Natural killer cell (primary cell): ENCODE results near the gene MYO5C. TPM values are rescaled to one million over a fixed set of nuclear protein-coding genes. Genes with fewer than 3 reads are reported as not detected.

Source experiments
- ATAC-seq, 3 donors: fragments of 150-1000 bp in 2 of 3; fragments of 200-7000 bp in 1 of 3; cut with Tn5 transposase; 1 replicate in 1 of 3; 2 replicates in 2 of 3; pipeline ENCODE4 v1.10.0; 2021; ENCODE audit warnings: mild to moderate bottlenecking in 2 of 3, moderate library complexity in 2 of 3
- DNase-seq, 2 donors: peaks; one replicate each; pipeline versions ENCODE4 v3.0.0 to v3.0.0-alpha.2; 2013 to 2021; ENCODE audit warnings: mixed read lengths in 1 of 2
- H3K27ac ChIP-seq: one replicate; pipeline ENCODE4 v1.5.1; 2013; ENCODE audit warnings: mild to moderate bottlenecking, low read length
- H3K27me3 ChIP-seq: one replicate; pipeline ENCODE4 v1.6.1; 2013; ENCODE audit warnings: low read length; ENCODE audit not compliant: control insufficient read depth, insufficient read depth
- H3K36me3 ChIP-seq: one replicate; pipeline ENCODE4 v1.6.1; 2013; ENCODE audit warnings: low read length; ENCODE audit not compliant: control insufficient read depth, insufficient read depth
- H3K4me1 ChIP-seq: one replicate; pipeline ENCODE4 v1.6.1; 2013; ENCODE audit warnings: low read length; ENCODE audit not compliant: control insufficient read depth, insufficient read depth
- H3K4me3 ChIP-seq: one replicate; pipeline ENCODE4 v1.5.1; 2013; ENCODE audit warnings: low read length
- H3K9me3 ChIP-seq: one replicate; pipeline ENCODE4 v1.6.1; 2013; ENCODE audit warnings: low read length; ENCODE audit not compliant: control insufficient read depth, insufficient read depth
- H3K27ac Mint-ChIP-seq, 2 donors: one replicate each; pipeline ENCODE4 v1.8.0; 2022; ENCODE audit warnings: mild to moderate bottlenecking in 2 of 2, mixed read lengths in 2 of 2, moderate library complexity in 1 of 2
- H3K27me3 Mint-ChIP-seq, 2 donors: one replicate each; pipeline ENCODE4 v1.8.0; 2022; ENCODE audit warnings: low read depth in 2 of 2, mixed read lengths in 2 of 2
- H3K36me3 Mint-ChIP-seq: one replicate; pipeline ENCODE4 v1.8.0; 2022; ENCODE audit warnings: mixed read lengths
- H3K4me1 Mint-ChIP-seq, 2 donors: one replicate each; pipeline ENCODE4 v1.8.0; 2022; ENCODE audit warnings: mixed read lengths in 2 of 2
- H3K4me3 Mint-ChIP-seq: one replicate; pipeline ENCODE4 v1.8.0; 2022; ENCODE audit warnings: mild to moderate bottlenecking, moderate library complexity, mixed read lengths
- H3K9me3 Mint-ChIP-seq, 2 donors: one replicate each; pipeline ENCODE4 v1.8.0; 2022; ENCODE audit warnings: mixed read lengths in 2 of 2
- CTCF ChIP-seq: fragments of 200-600 bp; IDR thresholded peaks from one replicate; pipeline ENCODE4 v1.8.0; 2022; ENCODE audit warnings: antibody characterized with exemption
- WGBS: methylation state at CpG from one replicate; pipeline ENCODE4 v1.1.7; 2013; ENCODE audit warnings: missing lambda C conversion rate; ENCODE audit not compliant: insufficient coverage; 5-methylcytosine and 5-hydroxymethylcytosine counted together
- intact Hi-C: fragments of 100-400 bp; cut with micrococcal nuclease; formaldehyde crosslinking; loops from one replicate; pipeline ENCODE4 v1.14.2; 2022
- total RNA-seq, 4 donors: library from RNA; stranded (reverse); fragments of 120-200 nt in 1 of 4; gene quantifications; one replicate each; pipeline versions ENCODE4 v1.2.3 to v1.2.4, GENCODE V29; 2013 to 2022

The MYO5C gene
- total RNA-seq, 3 donors from 2014 or later (not counting 1 experiment from before 2014, with no cell fraction given) = 0.45 to 0.82 (median 0.60) TPM

- H3K4me3 ChIP-seq = peak overlapping the region; percentile 23
- no peak for TF ChIP-seq CTCF
- no peaks in the 10 kb centered on the region for H3K27me3 ChIP-seq
- no peaks in the 10 kb centered on the region for H3K9me3 ChIP-seq
- Mint-ChIP-seq H3K36me3 (no peaks in the 10 kb centered on the region), H3K27ac (peak overlapping the region; percentile 84 to 87), H3K9me3 (no peaks in the 10 kb centered on the region), H3K4me1 (peaks cover 16 to 19% of the 10 kb centered on the region in 2 donors), H3K27me3 (no peaks in the 10 kb centered on the region), H3K4me3 (peak overlapping the region; percentile 81)
- peak in 1 of 2 donors; percentile 60 for DNase-seq
- peaks cover 20% of the 10 kb centered on the region for H3K4me1 ChIP-seq
- peak overlapping the region; percentile 77 for H3K27ac ChIP-seq
- intact Hi-C loops = no loop called here
- ATAC-seq = peak in 2 of 3 donors; percentile 29 to 32
- no peaks in the 10 kb centered on the region for H3K36me3 ChIP-seq
- WGBS = 37% methylated on average over 5 of the region's 7 CpGs
Observed at GRCh38 chr15:52220937-52221660, 74.5 kb downstream of the MYO5C start.

- Mint-ChIP-seq H3K27me3 (no peaks in the 10 kb centered on the region), H3K9me3 (no peaks in the 10 kb centered on the region), H3K36me3 (no peaks in the 10 kb centered on the region), H3K4me3 (no peak overlapping the region), H3K4me1 (peaks cover 16 to 19% of the 10 kb centered on the region in 2 donors), H3K27ac (no peak overlapping the region)
- H3K9me3 ChIP-seq = no peaks in the 10 kb centered on the region
- peaks cover 20% of the 10 kb centered on the region for H3K4me1 ChIP-seq
- H3K27me3 ChIP-seq = no peaks in the 10 kb centered on the region
- DNase-seq = no peak
- intact Hi-C loops = no loop called here
- no peak for TF ChIP-seq CTCF
- no peak for ATAC-seq
- WGBS = 98% methylated on average over 5 of the region's 6 CpGs
- no peaks in the 10 kb centered on the region for H3K36me3 ChIP-seq
- no peak overlapping the region for H3K27ac ChIP-seq
- H3K4me3 ChIP-seq = no peak overlapping the region
Observed at GRCh38 chr15:52220251-52220650, 75.4 kb downstream of the MYO5C start.

- no peak overlapping the region for H3K4me3 ChIP-seq
- ATAC-seq (no peak), DNase-seq (no peak)
- no peak overlapping the region for H3K27ac Mint-ChIP-seq
- no peaks in the 10 kb centered on the region for H3K36me3 ChIP-seq
- peaks cover 16 to 19% of the 10 kb centered on the region in 2 donors for H3K4me1 Mint-ChIP-seq
- 97% methylated on average over 3 of the region's 4 CpGs for WGBS
- intact Hi-C loops = no loop called here
- H3K9me3 Mint-ChIP-seq = no peaks in the 10 kb centered on the region
- no peaks in the 10 kb centered on the region for H3K9me3 ChIP-seq
- TF ChIP-seq CTCF = no peak
- no peaks in the 10 kb centered on the region for H3K27me3 ChIP-seq
- H3K4me1 ChIP-seq = peaks cover 20% of the 10 kb centered on the region
- no peak overlapping the region for H3K27ac ChIP-seq
- H3K27me3 Mint-ChIP-seq = no peaks in the 10 kb centered on the region
- no peak overlapping the region for H3K4me3 Mint-ChIP-seq
- H3K36me3 Mint-ChIP-seq = no peaks in the 10 kb centered on the region
Observed at GRCh38 chr15:52218816-52219215, 76.8 kb downstream of the MYO5C start.

- WGBS = 77% methylated on average over 3 of the region's 3 CpGs
- TF ChIP-seq CTCF = no peak
- no peak overlapping the region for H3K4me3 Mint-ChIP-seq
- H3K27me3 ChIP-seq = no peaks in the 10 kb centered on the region
- intact Hi-C loops = no loop called here
- no peaks in the 10 kb centered on the region for H3K27me3 Mint-ChIP-seq
- no peaks in the 10 kb centered on the region for H3K9me3 Mint-ChIP-seq
- no peak overlapping the region for H3K4me3 ChIP-seq
- H3K4me1 Mint-ChIP-seq = peaks cover 16 to 19% of the 10 kb centered on the region in 2 donors
- H3K9me3 ChIP-seq = no peaks in the 10 kb centered on the region
- DNase-seq (no peak), ATAC-seq (no peak)
- peaks cover 20% of the 10 kb centered on the region for H3K4me1 ChIP-seq
- H3K36me3 ChIP-seq = no peaks in the 10 kb centered on the region
- H3K36me3 Mint-ChIP-seq = no peaks in the 10 kb centered on the region
- H3K27ac Mint-ChIP-seq = no peak overlapping the region
- no peak overlapping the region for H3K27ac ChIP-seq
Observed at GRCh38 chr15:52218371-52218770, 77.2 kb downstream of the MYO5C start.
